BJ (cell line): ENCODE results near the gene RRP1B. TPM values are rescaled to one million over a fixed set of nuclear protein-coding genes. Genes with fewer than 3 reads are reported as not detected.

ENCODE experiments used
- CTCF ChIA-PET: fragments of 350-600 bp; formaldehyde crosslinking; extraction: SDS; loops from one replicate; lab custom pipeline; 2021; ENCODE audit warnings: antibody characterized with exemption, inconsistent platforms; lab: Yijun Ruan, JAX
- POLR2A ChIA-PET: fragments of 300-600 bp; sonication (Branson Sonifier 250); formaldehyde crosslinking; extraction: SDS; loops from one replicate; lab custom pipeline; 2021; ENCODE audit warnings: antibody characterized with exemption; lab: Charles Lee
- DNase-seq: peaks from one replicate; pipeline ENCODE4 v3.0.0-alpha.2; 2011; ENCODE audit warnings: low read depth
- H3K27me3 ChIP-seq: 2 replicates; pipeline ENCODE4 v1.6.0; 2011; ENCODE audit warnings: low read length; ENCODE audit not compliant: control insufficient read depth, insufficient read depth
- H3K36me3 ChIP-seq: 2 replicates; pipeline ENCODE4 v1.5.1; 2011; ENCODE audit warnings: low read length; ENCODE audit not compliant: control insufficient read depth, insufficient read depth
- H3K4me3 ChIP-seq: 2 replicates; pipeline ENCODE4 v1.5.1; 2011; ENCODE audit warnings: low read depth, mild to moderate bottlenecking, control low read depth, low read length
- CTCF ChIP-seq: IDR thresholded peaks from 2 replicates; pipeline ENCODE4 v1.5.1; 2011; ENCODE audit warnings: low read depth, mild to moderate bottlenecking, control low read depth, inconsistent platforms, low read length, moderate library complexity; ENCODE audit not compliant: insufficient read depth
- polyA plus RNA-seq: library from polyadenylated mRNA; depleted of rRNA; stranded (reverse); fragments of >200 nt; gene quantifications from 2 replicates; pipeline ENCODE4 v1.2.3, GENCODE V29; 2011

Gene RRP1B
- polyA plus RNA-seq, 1 experiment, result 11.6 TPM

- TF ChIP-seq CTCF, result no peak
- no peak overlapping the region for H3K4me3 ChIP-seq
- no peak for DNase-seq
- ChIA-PET POLR2A (no interaction called here), CTCF (no interaction called here)
- no peaks in the 10 kb centered on the region for H3K27me3 ChIP-seq
- peaks cover 14% of the 10 kb centered on the region for H3K36me3 ChIP-seq
These were observed 78.0 kb downstream of the RRP1B start for GRCh38 chr21:43737158-43737950.

- Histone ChIP-seq H3K27me3 (no peaks in the 10 kb centered on the region), H3K4me3 (no peak overlapping the region), H3K36me3 (peaks cover 22% of the 10 kb centered on the region)
- no peak for TF ChIP-seq CTCF
- ChIA-PET POLR2A (no interaction called here), CTCF (no interaction called here)
- DNase-seq, result no peak
These were observed 80.5 kb downstream of the RRP1B start for GRCh38 chr21:43739621-43740435.

GRCh38 chr21:43740497-43741156 lies 81.3 kb downstream of the RRP1B start:
- DNase-seq, result no peak
- peaks cover 27% of the 10 kb centered on the region for H3K36me3 ChIP-seq
- no peak overlapping the region for H3K4me3 ChIP-seq
- ChIA-PET POLR2A (no interaction called here), CTCF (no interaction called here)
- no peak for TF ChIP-seq CTCF
- H3K27me3 ChIP-seq, result no peaks in the 10 kb centered on the region

- CTCF ChIA-PET, result no interaction called here
These were observed 82.2 kb downstream of the RRP1B start for GRCh38 chr21:43741423-43742096.

More at GRCh38 chr21:43741423-43742096, 82.2 kb downstream of the RRP1B start:
- Histone ChIP-seq H3K27me3 (no peaks in the 10 kb centered on the region), H3K36me3 (peaks cover 32% of the 10 kb centered on the region), H3K4me3 (no peak overlapping the region)
- no peak for TF ChIP-seq CTCF
- no peak for DNase-seq
- POLR2A ChIA-PET, result no interaction called here
